Calu3 (cell line): ENCODE data around the gene TMED7. TPM values are rescaled to one million over a fixed set of nuclear protein-coding genes. Genes with fewer than 3 reads are reported as not detected.

ENCODE experiments used
- BruUV-seq: library from RNA; stranded (reverse); fragments of 400-500 nt; replicated peaks from 2 replicates; lab custom pipeline; 2021; lab: Mats Ljungman, UMichigan
- CTCF ChIA-PET: fragments of 300-600 bp; sonication (Branson Sonifier 250); formaldehyde crosslinking; loops from one replicate; lab custom pipeline; 2022; ENCODE audit warnings: antibody characterized with exemption; lab: Charles Lee
- DNase-seq: peaks from one replicate; pipeline ENCODE4 v3.0.0; 2022
- H3K27ac Mint-ChIP-seq: one replicate; pipeline ENCODE4 v1.8.0; 2022; ENCODE audit warnings: mixed read lengths; ENCODE audit not compliant: unreplicated experiment
- H3K27me3 Mint-ChIP-seq: one replicate; pipeline ENCODE4 v1.8.0; 2022; ENCODE audit warnings: mixed read lengths; ENCODE audit not compliant: unreplicated experiment
- H3K36me3 Mint-ChIP-seq: one replicate; pipeline ENCODE4 v1.8.0; 2022; ENCODE audit warnings: mild to moderate bottlenecking, moderate library complexity, mixed read lengths; ENCODE audit not compliant: insufficient read depth, unreplicated experiment
- H3K4me1 Mint-ChIP-seq: one replicate; pipeline ENCODE4 v1.8.0; 2022; ENCODE audit warnings: mild to moderate bottlenecking, low read depth, mixed read lengths; ENCODE audit not compliant: unreplicated experiment
- H3K4me3 Mint-ChIP-seq: one replicate; pipeline ENCODE4 v1.8.0; 2022; ENCODE audit warnings: mild to moderate bottlenecking, low read depth, moderate library complexity, mixed read lengths; ENCODE audit not compliant: unreplicated experiment
- H3K9me3 Mint-ChIP-seq: one replicate; pipeline ENCODE4 v1.8.0; 2022; ENCODE audit warnings: low read depth, mixed read lengths; ENCODE audit not compliant: unreplicated experiment
- CTCF ChIP-seq: fragments of 200-600 bp; IDR thresholded peaks from one replicate; pipeline ENCODE4 v1.8.0; 2022; ENCODE audit warnings: antibody characterized with exemption; ENCODE audit not compliant: unreplicated experiment
- intact Hi-C: fragments of 100-400 bp; cut with micrococcal nuclease; formaldehyde crosslinking; loops from one replicate; pipeline ENCODE4 v1.10.0; 2022; ENCODE audit not compliant: unreplicated experiment
- total RNA-seq: library from RNA; stranded (reverse); gene quantifications from 2 replicates; pipeline ENCODE4 v1.2.3, GENCODE V29; 2022

TMED7 gene
- total RNA-seq, 1 experiment from 2014 or later = 137 TPM

- DNase-seq = no peak
- CTCF ChIA-PET = no interaction called here
- no peaks in the 10 kb centered on the region for H3K27me3 Mint-ChIP-seq
- no peak for TF ChIP-seq CTCF
- H3K9me3 Mint-ChIP-seq = no peaks in the 10 kb centered on the region
- intact Hi-C loops = no loop called here
- H3K36me3 Mint-ChIP-seq = no peaks in the 10 kb centered on the region
- no peak overlapping the region for H3K27ac Mint-ChIP-seq
- BruUV-seq = no TSS peak
- H3K4me3 Mint-ChIP-seq = no peak overlapping the region
- no peaks in the 10 kb centered on the region for H3K4me1 Mint-ChIP-seq
Measured at GRCh38 chr5:115657125-115657880, 31.5 kb upstream of the TMED7 start.

GRCh38 chr5:115656404-115656803, 30.6 kb upstream of the TMED7 start:
- no peak for TF ChIP-seq CTCF

DNA sequence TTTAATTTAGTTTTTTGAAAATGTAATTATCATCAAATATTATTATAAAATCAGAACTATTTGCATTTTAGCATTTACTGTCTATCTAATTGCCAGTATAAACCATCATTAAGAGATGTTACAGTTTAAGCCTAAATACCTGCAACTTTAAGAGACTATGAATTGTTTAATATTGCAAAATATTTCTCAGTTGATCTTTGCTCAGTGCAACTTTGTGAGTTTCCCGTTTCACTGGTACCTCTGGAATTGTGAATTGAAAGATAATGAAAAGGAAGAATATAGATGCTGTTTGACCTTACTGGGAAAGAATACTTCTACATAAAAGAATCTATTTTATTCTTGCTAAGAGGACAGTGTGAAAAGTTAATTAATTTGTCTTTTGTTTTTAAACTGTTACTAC, 30.2 kb upstream of the TMED7 start:
- Mint-ChIP-seq H3K36me3 (no peaks in the 10 kb centered on the region), H3K27ac (no peak overlapping the region), H3K4me1 (no peaks in the 10 kb centered on the region), H3K4me3 (no peak overlapping the region), H3K9me3 (no peaks in the 10 kb centered on the region), H3K27me3 (no peaks in the 10 kb centered on the region)
- DNase-seq = no peak
- BruUV-seq = no TSS peak
- CTCF ChIA-PET = no interaction called here
- intact Hi-C loops = no loop called here
- TF ChIP-seq CTCF = no peak

More at GRCh38 chr5:115656404-115656803, 30.6 kb upstream of the TMED7 start:
- CTCF ChIA-PET = no interaction called here
- no TSS peak for BruUV-seq
- Mint-ChIP-seq H3K27me3 (no peaks in the 10 kb centered on the region), H3K36me3 (no peaks in the 10 kb centered on the region), H3K4me3 (no peak overlapping the region), H3K27ac (no peak overlapping the region), H3K9me3 (no peaks in the 10 kb centered on the region), H3K4me1 (no peaks in the 10 kb centered on the region)
- DNase-seq = no peak
- intact Hi-C loops = no loop called here

- no peak for DNase-seq
- no peaks in the 10 kb centered on the region for H3K36me3 Mint-ChIP-seq
- intact Hi-C loops = no loop called here
- peaks cover 20% of the 10 kb centered on the region for H3K27me3 Mint-ChIP-seq
- no peak overlapping the region for H3K27ac Mint-ChIP-seq
- CTCF ChIA-PET = no interaction called here
- H3K9me3 Mint-ChIP-seq = no peaks in the 10 kb centered on the region
- TF ChIP-seq CTCF = no peak
- no TSS peak for BruUV-seq
- no peak overlapping the region for H3K4me3 Mint-ChIP-seq
- no peaks in the 10 kb centered on the region for H3K4me1 Mint-ChIP-seq
Measured at GRCh38 chr5:115649541-115649940, 23.7 kb upstream of the TMED7 start.
